GM19043 (cell line): ENCODE results near the gene LSM2.

Experiments
- ATAC-seq: cut with Tn5 transposase; IDR thresholded peaks from one replicate; pipeline ENCODE4 v1.9.1; 2021; ENCODE audit warnings: low read depth; ENCODE audit not compliant: unreplicated experiment

Gene LSM2

DNA sequence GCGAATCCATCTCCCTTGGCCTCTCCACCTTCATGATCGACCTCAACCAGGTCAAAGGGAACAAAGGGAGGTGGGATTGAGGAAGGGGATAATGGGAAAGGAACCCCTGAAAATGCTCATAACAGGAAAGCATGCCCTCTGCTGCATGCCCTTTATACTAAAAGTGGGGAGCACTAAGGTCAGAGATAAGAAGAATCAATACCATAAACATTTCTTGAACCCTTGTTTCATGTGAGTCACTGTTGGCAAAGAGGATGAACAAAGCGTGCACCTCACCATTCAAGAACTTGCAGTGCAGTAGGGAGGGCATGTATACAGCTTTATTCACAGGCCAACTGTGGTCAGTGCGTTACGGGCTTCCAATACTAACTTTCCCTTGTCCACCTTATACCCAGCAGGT lies 46.0 kb downstream of the LSM2 start:
- ATAC-seq, result no peak

DNA sequence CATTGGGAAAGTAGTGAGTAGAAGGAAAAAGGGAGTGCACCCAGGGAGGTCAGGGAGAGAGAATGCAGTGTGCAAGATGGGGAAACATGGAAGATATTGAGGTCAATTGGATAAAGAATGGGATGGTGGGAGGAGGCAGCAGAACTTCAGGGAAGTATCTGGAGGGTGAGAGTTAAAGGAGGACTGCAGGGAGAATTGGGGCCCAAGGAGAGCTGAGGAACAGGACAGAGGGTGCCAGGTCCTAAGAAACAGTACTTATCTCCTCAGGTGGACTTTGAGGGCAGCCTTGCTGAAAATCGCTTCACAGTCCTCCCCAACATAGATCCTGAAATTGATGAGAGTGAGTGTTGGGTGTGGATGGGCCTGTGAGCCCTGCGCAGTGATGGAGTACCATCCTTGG lies 48.5 kb downstream of the LSM2 start:
- no peak for ATAC-seq

DNA sequence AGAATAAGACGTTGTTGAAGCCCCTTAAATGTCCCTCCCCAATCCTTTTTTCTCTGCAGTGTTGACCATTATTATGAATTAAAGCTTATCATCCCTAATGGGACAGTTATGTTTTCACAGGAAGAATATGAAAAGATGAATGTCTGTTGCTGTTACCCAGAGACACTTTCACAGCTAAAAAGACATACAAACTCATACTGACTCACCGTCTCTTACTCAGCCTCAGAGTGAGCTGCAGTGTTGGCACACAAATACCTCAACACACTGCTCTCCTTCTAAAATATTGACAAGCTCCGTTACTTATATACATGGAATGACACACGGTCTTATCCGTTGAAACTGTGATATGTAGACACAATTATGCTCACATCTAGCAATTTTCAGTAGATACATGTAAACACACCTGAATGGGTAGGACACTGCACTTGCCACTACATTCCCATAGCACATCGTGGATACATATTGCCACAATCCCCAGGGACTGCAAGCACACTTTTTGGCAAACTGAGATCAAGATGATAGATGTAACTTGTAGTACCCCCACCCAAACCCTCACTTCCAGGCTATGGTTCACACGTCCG lies 53.9 kb downstream of the LSM2 start:
- no peak for ATAC-seq

- ATAC-seq, result no peak
Measured at GRCh38 chr6:31750411-31751022, 56.2 kb downstream of the LSM2 start.

DNA sequence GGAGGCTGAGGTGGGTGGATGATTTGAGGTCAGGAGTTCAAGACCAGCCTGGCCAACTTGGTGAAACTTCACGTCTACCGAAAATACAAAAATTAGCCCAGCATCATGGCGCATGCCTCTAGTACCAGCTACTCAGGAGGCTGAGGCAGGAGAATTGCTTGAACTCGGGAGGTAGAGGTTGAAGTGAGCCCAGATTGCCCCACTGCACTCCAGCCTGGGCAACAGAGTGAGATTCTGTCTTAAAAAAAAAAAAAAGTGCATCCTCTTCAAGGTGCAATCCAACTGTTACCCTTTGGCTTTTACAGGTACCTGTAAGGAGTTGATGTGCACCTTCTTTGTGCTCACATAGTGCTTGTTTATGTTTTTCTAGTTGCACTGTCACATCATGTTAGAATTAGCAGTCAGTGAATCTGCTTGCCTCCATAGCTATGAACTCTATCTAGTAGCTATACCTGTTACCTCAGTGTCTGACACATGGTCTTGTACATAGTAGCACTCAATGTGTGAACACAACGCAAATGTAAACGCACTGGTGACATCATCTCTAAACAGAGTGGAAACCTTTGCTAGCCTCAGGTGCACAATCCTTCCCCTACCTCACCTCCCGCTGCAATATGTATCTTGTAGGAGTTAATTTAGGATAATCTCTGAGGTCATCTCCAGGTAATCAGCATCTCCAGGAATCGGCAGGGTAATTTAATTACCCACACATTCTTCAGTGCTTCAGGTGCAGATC lies 57.3 kb downstream of the LSM2 start:
- ATAC-seq, result no peak
